ENCODE results near the gene SLX1B.
"Not testable (repeated sequence)": the region's sequence is repeated elsewhere in the genome, so short reads cannot be mapped to it uniquely, and the experiment has no call there.

GRCh38 chr16:29425390-29425789 is 28.9 kb upstream of the SLX1B start:
- TF ChIP-seq EZH2 (IDR thresholded peaks at IDR 0.05; ENCODE audit: borderline replicate concordance, insufficient read depth, low read length, poor library complexity, severe bottlenecking); CTCF (IDR thresholded peaks at IDR 0.05; ENCODE audit: poor library complexity, severe bottlenecking); TAF1 (IDR thresholded peaks at IDR 0.05; ENCODE audit: low read depth): not testable (repeated sequence)
